GM21619 (cell line): ENCODE data around the gene IBA57.

ENCODE experiments used
- ATAC-seq: cut with Tn5 transposase; IDR thresholded peaks from one replicate; pipeline ENCODE4 v1.9.1; 2021; ENCODE audit not compliant: unreplicated experiment

Gene IBA57

GRCh38 chr1:228155596-228156514 is 9.7 kb upstream of the IBA57 start:
- ATAC-seq, result no peak

DNA sequence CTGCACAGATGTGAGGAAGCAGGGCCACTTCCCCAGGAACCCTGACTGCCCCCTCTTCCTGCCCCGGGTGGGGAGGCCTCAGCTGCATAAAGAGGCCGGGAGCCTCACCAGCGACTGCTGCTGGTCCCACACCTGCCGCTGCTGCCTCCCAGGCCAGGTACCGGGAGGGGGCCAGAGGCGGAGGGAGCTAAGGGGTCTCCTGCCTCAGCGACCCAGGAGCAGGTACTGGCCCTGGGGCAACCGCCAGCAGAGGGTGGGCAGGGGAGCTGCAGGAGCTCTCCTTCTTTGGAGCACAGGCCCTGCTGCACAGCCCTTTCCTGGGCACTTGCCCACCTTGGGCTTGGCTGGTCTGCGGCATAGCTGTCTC is 9.1 kb upstream of the IBA57 start:
- no peak for ATAC-seq

GRCh38 chr1:228156941-228157728 is 8.5 kb upstream of the IBA57 start:
- no peak for ATAC-seq

GRCh38 chr1:228157729-228158126 is 7.9 kb upstream of the IBA57 start:
- ATAC-seq, result no peak

DNA sequence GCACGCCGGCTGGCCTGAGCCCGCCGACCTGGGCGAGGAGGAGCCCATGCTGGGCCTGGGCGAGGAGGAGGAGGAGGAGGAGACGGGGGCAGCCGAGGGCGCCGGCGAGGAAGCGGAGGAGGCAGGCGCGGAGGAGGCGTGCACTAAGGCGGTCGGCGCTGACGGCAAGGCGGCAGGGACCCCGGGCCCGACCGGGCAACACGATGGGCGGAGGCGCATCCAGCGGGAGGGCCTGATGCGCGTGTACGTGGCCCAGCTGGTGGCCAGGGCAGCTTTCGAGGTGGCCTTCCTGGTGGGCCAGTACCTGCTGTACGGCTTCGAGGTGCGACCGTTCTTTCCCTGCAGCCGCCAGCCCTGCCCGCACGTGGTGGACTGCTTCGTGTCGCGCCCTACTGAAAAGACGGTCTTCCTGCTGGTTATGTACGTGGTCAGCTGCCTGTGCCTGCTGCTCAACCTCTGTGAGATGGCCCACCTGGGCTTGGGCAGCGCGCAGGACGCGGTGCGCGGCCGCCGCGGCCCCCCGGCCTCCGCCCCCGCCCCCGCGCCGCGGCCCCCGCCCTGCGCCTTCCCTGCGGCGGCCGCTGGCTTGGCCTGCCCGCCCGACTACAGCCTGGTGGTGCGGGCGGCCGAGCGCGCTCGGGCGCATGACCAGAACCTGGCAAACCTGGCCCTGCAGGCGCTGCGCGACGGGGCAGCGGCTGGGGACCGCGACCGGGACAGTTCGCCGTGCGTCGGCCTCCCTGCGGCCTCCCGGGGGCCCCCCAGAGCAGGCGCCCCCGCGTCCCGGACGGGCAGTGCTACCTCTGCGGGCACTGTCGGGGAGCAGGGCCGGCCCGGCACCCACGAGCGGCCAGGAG is 7.2 kb upstream of the IBA57 start:
- ATAC-seq, result no peak

DNA sequence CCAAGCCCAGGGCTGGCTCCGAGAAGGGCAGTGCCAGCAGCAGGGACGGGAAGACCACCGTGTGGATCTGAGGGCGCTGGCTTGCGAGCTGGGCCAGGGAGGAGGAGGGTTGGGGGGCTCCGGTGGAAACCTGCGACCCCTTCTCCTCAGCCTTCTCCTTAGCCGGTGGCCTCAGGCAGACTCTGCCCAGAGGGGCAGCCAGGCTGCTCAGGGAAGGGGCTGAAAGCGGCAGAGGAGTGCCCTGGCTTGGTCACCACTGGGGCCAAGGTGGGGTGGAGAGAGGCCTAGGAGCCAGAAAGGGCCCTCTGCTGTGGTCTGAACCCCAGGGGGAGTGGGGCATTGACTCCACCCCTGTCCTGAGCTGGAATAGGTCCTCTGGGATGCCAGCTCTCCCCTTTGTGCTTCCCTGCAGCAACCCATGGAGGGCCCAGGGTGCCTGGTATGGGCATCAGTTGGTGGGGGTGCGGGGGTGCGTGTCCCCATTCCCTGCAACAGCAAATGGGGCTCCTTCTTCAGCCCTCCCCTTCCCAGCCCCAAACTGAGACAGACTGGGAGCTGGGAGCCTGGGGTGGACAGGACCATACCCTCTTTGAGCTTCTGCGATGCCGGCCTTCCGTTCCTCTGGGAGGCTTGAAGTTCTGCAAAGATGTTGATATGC is 6.5 kb upstream of the IBA57 start:
- ATAC-seq, result no peak

DNA sequence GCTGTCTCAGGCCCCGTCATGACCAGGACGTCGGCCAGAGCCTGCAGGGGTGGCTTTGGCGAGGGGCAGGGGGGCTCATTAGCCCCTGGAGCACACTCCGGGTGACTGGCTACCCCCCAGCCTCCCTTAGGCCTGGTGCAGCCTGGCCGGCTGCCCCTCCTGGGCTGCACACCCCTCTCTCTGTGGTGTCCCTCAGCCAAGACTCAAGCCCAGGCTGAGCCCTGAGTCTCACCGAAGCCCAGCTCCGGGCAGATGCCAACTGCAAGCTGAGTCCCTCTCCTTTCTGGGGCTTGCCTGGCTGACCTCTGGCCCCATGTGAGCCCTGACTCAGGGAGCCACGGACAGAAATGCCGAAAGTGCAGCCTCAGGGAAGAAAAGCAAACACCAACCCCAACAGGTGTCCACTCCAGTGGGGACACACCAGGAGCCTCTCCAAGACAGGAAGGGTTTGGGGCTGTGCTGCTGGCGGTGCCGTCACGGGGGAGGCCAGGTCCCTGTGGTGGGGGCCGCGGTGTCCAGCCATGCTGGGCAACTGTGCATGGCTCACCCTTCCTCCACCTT is 5.3 kb upstream of the IBA57 start:
- no peak for ATAC-seq

- no peak for ATAC-seq
These were observed 4.2 kb upstream of the IBA57 start for GRCh38 chr1:228161362-228161761.

DNA sequence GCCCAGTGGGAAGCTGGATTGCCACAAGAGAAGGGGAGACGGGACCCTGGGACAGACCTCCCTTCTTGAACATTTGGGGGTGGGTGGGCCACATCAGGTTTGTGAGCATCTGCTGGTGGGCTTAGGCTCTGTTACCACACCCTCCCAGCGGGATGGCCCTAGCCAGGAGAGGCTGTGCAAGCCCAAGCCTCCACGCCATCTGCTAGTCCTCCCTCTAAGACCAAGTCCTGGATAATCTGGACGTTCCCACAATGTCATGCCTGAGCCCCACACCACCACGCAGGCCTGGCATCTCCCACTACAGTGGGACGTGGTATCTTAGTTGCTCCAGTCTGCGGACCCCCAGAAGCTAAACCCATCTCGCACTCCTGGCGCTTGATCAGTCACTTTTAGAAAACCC is 3.7 kb upstream of the IBA57 start:
- no peak for ATAC-seq

DNA sequence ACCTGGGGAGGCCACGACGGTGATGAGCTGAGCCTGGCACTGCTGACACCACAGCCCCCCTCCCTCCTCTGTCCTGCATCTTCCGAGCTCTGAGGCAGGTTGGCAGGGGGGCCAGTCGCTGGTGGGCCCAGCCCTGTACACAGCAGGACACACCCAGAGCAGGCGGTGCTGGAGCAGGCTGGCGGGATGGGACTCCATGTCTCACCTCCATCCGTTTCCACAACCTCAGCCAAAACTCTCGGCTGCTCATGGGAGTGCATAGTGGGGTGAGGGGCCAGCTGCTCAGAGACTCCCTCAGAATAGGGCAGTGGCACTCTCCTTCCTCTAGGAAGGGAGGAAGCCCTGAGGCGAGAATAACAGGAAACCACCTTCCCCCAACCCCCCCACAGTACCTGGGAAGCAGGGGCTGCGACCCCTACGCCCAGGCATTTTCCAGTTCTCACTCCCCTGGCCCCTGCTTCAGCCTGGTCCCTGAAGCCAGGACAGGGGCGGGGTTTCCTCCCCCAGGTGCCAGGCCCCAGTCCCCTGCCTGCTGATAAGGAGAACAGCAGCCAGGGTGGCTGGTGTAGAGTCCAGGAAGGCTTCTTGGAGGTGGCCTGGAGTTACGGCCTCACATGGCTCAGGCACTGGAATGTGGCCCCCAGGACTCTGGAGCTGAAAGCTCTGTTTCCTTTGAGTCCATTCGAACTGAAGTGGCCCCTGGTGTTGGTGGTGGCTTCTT is 3.2 kb upstream of the IBA57 start:
- ATAC-seq, result no peak

DNA sequence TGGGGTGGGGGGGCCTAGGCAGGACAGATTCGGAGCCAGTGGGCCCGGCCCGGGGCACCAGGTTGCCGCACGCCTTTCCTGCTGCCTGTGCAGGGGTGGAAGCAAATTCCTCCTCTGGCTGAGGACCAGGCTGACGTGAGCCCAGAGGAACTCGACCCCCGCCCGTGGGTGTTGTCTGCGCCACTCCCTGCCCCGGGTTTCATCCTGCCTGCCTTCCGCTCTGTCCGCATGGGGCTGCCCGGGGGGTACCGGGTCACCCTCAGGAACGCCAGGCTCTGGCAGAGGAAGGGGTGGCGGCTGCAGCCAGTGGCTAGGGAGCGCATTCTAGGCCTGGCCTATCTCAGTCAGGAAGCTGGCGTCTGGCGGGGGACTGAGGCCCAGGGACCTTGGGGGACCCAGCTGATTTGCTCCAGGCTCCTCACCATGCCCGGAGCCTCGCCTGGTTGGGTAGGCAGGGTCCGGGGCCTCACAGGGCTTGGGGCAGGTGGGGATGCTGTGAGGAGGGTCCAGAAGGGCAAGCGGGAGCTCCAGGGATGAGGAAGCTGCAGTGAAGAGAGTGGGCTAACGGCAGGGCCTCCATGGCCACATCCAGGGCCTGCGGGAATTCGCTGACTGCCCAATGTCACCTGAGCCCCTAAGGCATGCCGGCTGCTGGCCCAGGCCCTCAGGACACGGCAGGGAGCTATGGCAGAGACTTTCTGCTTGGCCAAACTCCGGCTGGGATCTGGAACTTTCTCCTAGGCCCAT is 2.4 kb upstream of the IBA57 start:
- ATAC-seq, result no peak

DNA sequence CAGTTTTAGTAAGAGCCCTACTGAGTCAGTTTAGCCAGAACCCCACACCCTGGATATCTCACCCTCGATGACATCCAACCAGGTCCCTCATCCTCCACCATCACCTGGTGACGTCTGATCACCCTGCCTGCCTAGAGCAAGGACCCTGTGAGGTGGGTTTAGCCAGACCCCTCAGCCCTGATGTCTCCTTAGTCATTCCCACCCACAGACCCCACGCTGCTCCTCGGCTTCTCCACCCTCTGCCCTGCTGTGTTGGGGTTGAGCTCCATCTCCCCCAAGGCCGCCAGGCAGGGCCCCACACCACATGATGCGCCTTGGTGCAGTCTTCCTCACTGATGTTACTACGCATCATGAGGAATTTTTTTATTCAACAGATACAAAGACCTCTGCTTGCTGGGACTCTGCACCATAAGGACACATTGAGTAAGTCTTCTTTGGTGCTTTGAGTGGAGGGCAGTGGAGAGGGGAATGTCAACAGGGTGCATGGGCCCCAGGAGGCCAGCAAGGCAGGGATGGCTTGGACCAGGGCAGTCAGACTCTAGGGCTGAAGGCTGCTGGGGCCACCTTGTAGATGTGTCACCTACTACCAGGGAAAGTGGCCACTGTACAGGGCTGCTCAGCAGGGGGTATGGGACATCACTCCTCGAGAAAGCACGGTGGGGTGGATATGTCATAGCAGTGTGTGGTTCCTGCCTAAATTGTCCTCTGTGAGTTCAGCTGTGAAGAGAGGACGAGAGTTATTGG is 1.7 kb upstream of the IBA57 start:
- no peak for ATAC-seq

- ATAC-seq, result no peak
These were observed 838 bp upstream of the IBA57 start for GRCh38 chr1:228164561-228165371.

DNA sequence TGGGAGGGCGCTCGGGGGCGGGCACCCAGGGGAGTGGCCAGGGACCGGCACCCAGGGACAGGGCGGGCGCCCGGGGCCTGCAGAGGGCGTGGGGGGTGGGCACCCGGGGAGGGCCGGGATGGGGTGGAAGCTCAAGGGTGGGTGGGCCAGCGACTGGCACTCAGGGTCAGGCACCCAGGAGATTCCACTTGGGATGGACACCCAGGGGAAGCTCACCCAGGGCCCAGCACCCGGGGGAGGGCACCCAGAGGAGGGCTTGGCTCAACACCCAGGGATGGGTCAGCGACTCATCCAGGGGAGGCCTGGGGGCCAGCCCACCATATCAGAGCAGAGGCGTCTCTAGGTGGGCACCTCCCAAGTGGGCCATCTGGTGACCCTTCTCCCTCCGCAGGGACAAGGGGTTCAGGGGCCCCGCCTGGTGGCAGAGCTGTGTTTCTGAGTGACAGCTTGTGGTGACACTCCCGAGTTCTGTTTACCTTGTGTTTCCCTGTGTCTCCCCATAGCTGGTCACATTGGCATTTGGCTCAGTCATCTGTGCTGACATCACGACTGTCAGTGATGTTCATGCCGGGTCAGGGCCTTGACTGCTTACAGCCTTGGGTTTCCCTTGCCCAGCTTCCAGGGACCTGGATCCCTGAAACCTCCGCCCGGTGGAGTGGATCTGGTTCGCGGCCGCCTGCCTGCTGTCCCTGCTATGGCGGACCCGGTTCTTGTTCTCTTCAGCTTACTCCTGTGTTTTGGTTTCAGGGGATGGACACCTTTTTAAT is 749 bp downstream of the IBA57 start:
- ATAC-seq, result peak; percentile 20

DNA sequence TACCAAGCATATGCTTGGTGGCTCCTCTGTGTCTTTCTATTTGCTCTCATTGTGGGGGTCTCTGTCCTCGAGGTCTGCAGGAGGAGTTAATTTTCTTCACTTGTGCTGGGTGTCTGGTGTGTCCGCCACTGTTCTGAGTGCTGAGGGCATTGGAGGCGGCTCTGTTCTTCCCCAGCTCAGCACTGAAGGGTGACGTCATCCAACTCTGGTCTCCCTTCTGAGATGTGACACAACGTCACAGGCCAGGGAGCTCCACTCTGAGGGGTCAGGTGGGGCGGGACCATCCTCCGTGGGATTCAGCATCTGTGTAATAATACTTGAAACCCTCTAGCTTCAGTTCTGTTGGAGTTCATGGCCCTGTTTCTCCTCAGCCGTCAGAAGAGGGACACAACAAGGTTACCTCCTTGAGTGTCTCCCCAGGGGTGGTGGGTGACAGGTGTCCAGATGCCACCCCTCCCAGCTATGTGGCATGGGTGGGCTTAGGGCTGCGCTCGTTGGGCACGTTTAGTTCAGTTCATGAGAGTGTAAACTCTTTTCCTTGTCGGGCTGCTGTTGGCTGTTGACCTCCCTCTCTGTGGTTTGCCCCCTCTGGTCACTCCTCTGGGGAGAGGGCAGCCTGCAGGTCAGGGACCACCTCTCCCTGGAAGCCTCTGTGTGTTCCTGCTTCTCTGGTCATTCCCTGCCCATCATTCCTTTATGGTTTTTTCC is 3.1 kb downstream of the IBA57 start:
- ATAC-seq, result no peak

DNA sequence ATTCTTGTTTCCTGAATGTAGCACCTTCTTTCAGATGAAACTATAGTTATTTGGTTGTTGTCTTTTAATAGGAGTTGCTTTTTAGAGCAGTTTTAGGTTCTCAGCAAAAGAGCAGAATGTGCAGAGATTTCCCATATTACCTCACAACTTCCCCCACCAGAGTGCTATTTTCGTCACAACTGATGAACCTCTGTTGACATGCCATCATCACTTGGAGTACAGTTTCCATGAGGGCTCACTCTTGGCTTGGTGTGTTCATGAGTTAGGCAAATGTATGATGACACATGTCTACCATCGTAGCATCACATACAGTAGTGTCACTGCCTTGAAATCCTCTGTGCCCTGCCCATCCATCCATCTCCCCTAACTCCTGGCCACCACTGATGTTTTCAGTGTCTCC is 3.7 kb downstream of the IBA57 start:
- ATAC-seq, result no peak
